ENCODE measurements around the gene RNF38. TPM values are rescaled to one million over a fixed set of nuclear protein-coding genes. Genes with fewer than 3 reads are reported as not detected.
"Not testable (repeated sequence)": the region's sequence is repeated elsewhere in the genome, so short reads cannot be mapped to it uniquely, and the experiment has no call there.

RNF38 gene
- total RNA-seq, 4 donors from 2014 or later = 40.7 to 63.1 (median 49.1) TPM

GRCh38 chr9:36301227-36301626 is 98.8 kb downstream of the RNF38 start:
- Histone ChIP-seq H3K27me3 (no peaks in the 10 kb centered on the region), H3K27ac (replicated peaks in 1 of 4) (no peak overlapping the region), H3K36me3 (no peaks in the 10 kb centered on the region), H3K4me1 (peaks cover 0 to 3% (median 0%) of the 10 kb centered on the region in 4 donors), H3K4me3 (no peak overlapping the region), H3K9me3 (no peaks in the 10 kb centered on the region)
- DNase-seq (ENCODE audit: extremely low spot score) = no peak
- 90% methylated on average over 5 of the region's 5 CpGs for WGBS
- no peak for TF ChIP-seq EP300 (IDR thresholded peaks at IDR 0.05)
- no peak for TF ChIP-seq POLR2A (IDR thresholded peaks at IDR 0.05; ENCODE audit: low read depth)
- TF ChIP-seq POLR2AphosphoS5 (IDR thresholded peaks at IDR 0.05) = no peak
- TF ChIP-seq CTCF (IDR thresholded peaks at IDR 0.05) = no peak
- intact Hi-C loops (cut with DNase I) = no loop called here

GRCh38 chr9:36298566-36298965 is 101.5 kb downstream of the RNF38 start:
- Histone ChIP-seq H3K9me3 (no peaks in the 10 kb centered on the region), H3K4me1 (peaks cover 0 to 3% (median 0%) of the 10 kb centered on the region in 4 donors), H3K27ac (replicated peaks in 1 of 4) (no peak overlapping the region), H3K27me3 (no peaks in the 10 kb centered on the region), H3K36me3 (no peaks in the 10 kb centered on the region), H3K4me3 (no peak overlapping the region)
- no peak for DNase-seq (ENCODE audit: extremely low spot score)
- WGBS = 72% methylated on average over 3 of the region's 3 CpGs
- intact Hi-C loops (cut with DNase I) = no loop called here
- no peak for TF ChIP-seq EP300 (IDR thresholded peaks at IDR 0.05)
- TF ChIP-seq POLR2AphosphoS5 (IDR thresholded peaks at IDR 0.05) = no peak
- no peak for TF ChIP-seq CTCF (IDR thresholded peaks at IDR 0.05)
- no peak for TF ChIP-seq POLR2A (IDR thresholded peaks at IDR 0.05; ENCODE audit: low read depth)

- Histone ChIP-seq H3K36me3 (no peaks in the 10 kb centered on the region), H3K4me1 (peaks cover 0 to 3% (median 0%) of the 10 kb centered on the region in 4 donors), H3K4me3 (no peak overlapping the region), H3K27ac (replicated peaks in 1 of 4) (no peak overlapping the region), H3K27me3 (no peaks in the 10 kb centered on the region), H3K9me3 (no peaks in the 10 kb centered on the region)
- intact Hi-C loops (cut with DNase I) = no loop called here
- WGBS = 90% methylated on average over 2 of the region's 2 CpGs
- TF ChIP-seq EP300 (IDR thresholded peaks at IDR 0.05) (no peak), CTCF (IDR thresholded peaks at IDR 0.05) (no peak), POLR2A (IDR thresholded peaks at IDR 0.05; ENCODE audit: low read depth) (no peak), POLR2AphosphoS5 (IDR thresholded peaks at IDR 0.05) (no peak)
- DNase-seq (ENCODE audit: extremely low spot score) = no peak
Observed at GRCh38 chr9:36297798-36298197, 102.3 kb downstream of the RNF38 start.

- WGBS = 90% methylated on average over 3 of the region's 3 CpGs
- H3K27ac ChIP-seq (replicated peaks in 1 of 4); H3K36me3 ChIP-seq; H3K27me3 ChIP-seq; H3K4me1 ChIP-seq; H3K4me3 ChIP-seq; DNase-seq (ENCODE audit: extremely low spot score); intact Hi-C loops (cut with DNase I); H3K9me3 ChIP-seq: not testable (repeated sequence)
Observed at GRCh38 chr9:36294996-36295395, 105.1 kb downstream of the RNF38 start.

GRCh38 chr9:36293918-36294317 is 106.2 kb downstream of the RNF38 start:
- WGBS = 94% methylated on average over 5 of the region's 5 CpGs
- intact Hi-C loops (cut with DNase I) = no loop called here
- no peak overlapping the region for H3K27ac ChIP-seq (replicated peaks in 1 of 4)
- H3K4me1 ChIP-seq = peaks cover 0 to 3% (median 0%) of the 10 kb centered on the region in 4 donors
- no peaks in the 10 kb centered on the region for H3K27me3 ChIP-seq
- no peak overlapping the region for H3K4me3 ChIP-seq
- H3K9me3 ChIP-seq = no peaks in the 10 kb centered on the region
- TF ChIP-seq POLR2A (IDR thresholded peaks at IDR 0.05; ENCODE audit: low read depth) (no peak), CTCF (IDR thresholded peaks at IDR 0.05) (no peak), POLR2AphosphoS5 (IDR thresholded peaks at IDR 0.05) (no peak), EP300 (IDR thresholded peaks at IDR 0.05) (no peak)
- H3K36me3 ChIP-seq = no peaks in the 10 kb centered on the region
- DNase-seq (ENCODE audit: extremely low spot score) = no peak
